ENCODE measurements around the gene LAIR2. TPM values are rescaled to one million over a fixed set of nuclear protein-coding genes. Genes with fewer than 3 reads are reported as not detected.

Gene LAIR2
- total RNA-seq, 2 donors from 2014 or later, result 1.1 TPM; not detected in 1

DNA sequence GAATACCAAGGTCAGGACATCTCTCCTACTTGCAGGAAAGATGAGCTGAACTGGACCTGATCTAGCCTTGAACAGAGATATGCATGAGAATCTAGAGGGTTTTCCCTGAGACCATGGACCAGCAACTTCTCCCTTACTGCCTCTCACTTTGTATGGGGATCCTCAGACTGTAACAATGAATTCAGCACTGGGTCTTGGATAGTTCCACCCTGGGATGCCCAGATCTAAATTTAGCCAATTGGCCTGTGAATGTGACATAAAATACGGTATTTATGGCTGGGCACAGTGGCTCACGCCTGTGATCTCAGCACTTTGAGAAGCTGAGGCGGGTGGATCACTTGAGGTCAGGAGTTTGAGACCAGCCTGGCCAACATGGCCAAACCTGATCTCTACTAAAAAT lies 55.7 kb downstream of the LAIR2 start:
- intact Hi-C loops (cut with DNase I), result no loop called here
- DNase-seq, result no peak
- ATAC-seq, result no peak

Other genes starting within 250 kb of the LAIR2 start
- gene LILRB5, start 245.6 kb upstream of the LAIR2 start, total RNA-seq, result 10 to 100 TPM; 15.1 to 21.4 TPM
- 1 to 10 TPM; 3.3 to 5.5 TPM for gene LILRB2, start 221.7 kb upstream of the LAIR2 start, total RNA-seq
- gene LILRA5, start 189.7 kb upstream of the LAIR2 start, total RNA-seq, result 1 to 10 TPM; 3.7 to 4.7 TPM
- not detected for gene LILRA4, start 163.7 kb upstream of the LAIR2 start, total RNA-seq
- 10 to 100 TPM; 16.2 to 26.8 TPM for gene LAIR1, start 137.9 kb upstream of the LAIR2 start, total RNA-seq
- 1 to 10 TPM; 1.9 to 3.0 TPM for gene TTYH1, start 87.4 kb upstream of the LAIR2 start, total RNA-seq
- 10 to 100 TPM; 66.6 to 76.5 TPM for gene LENG8, start 53.6 kb upstream of the LAIR2 start, total RNA-seq
- 1 to 10 TPM; 3.3 to 5.4 TPM for gene LENG9, start 39.1 kb upstream of the LAIR2 start, total RNA-seq
- gene CDC42EP5, start 29.5 kb upstream of the LAIR2 start, total RNA-seq, result 10 to 100 TPM; 13.0 to 25.0 TPM
- gene LILRA2, start 71.0 kb downstream of the LAIR2 start, total RNA-seq, result 1 to 10 TPM; 2.1 to 5.8 TPM
- under 1 TPM; 0.86 to 0.97 TPM for gene LILRA1, start 90.8 kb downstream of the LAIR2 start, total RNA-seq
- 1 to 10 TPM; 3.1 to 4.2 TPM for gene LILRB1, start 127.7 kb downstream of the LAIR2 start, total RNA-seq
- gene LILRB4, start 160.2 kb downstream of the LAIR2 start, total RNA-seq, result 10 to 100 TPM in 1 of 2 donors, 1 to 10 TPM in 1; 5.7 to 11.8 TPM
- gene KIR3DL3, start 221.6 kb downstream of the LAIR2 start, total RNA-seq, result not detected
- gene KIR2DL3, start 235.7 kb downstream of the LAIR2 start, total RNA-seq, result not detected